NOMO-1 treated with DMSO at 0.1 percent for 48 hours (cell line): ENCODE data around the gene PINLYP.
A peak's percentile ranks its signal among the peaks of the same experiment; 100 is the strongest.
"Not testable (repeated sequence)": the region's sequence is repeated elsewhere in the genome, so short reads cannot be mapped to it uniquely, and the experiment has no call there.

Source experiments
- DNase-seq: peaks from one replicate; lab custom pipeline; 2025; ENCODE audit not compliant: unreplicated experiment; lab: John Stamatoyannopoulos, UW

PINLYP gene

DNA sequence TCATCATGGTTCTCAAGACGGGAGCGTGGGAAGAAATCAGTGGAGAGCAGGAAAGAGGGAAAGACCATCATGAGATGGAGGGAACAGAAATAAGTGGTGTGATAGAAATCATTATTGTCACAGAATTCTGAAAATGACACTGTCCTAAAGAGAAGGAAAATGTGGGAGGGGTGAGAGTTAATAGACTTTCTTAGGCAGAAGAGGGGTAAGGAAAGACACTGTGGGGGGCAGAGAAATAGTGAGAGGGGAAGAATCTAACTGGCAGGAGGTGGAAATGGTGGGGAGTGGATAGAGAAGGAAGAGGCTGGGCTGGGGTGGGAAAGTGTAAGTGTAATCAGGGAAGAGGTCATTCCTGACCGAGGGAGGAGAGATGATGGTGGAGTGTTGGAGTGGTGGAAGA lies 3.2 kb downstream of the PINLYP start:
- DNase-seq: no peak

DNA sequence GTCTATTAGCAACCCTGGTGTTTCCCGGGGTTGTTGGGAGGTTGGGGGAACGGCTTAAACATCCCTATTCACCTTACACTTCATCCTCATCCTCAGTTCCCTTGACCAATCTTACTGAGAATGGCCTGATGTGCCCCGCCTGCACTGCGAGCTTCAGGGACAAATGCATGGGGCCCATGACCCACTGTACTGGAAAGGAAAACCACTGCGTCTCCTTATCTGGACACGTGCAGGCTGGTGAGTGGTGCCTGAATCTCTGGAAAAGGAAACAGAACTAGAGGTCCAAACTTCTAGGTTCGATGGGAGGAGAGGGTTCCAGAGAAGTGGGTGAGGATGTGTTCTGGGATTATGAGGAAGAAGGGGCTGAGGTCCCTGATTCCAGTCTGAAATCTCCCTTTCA lies 5.9 kb downstream of the PINLYP start:
- no peak for DNase-seq

DNA sequence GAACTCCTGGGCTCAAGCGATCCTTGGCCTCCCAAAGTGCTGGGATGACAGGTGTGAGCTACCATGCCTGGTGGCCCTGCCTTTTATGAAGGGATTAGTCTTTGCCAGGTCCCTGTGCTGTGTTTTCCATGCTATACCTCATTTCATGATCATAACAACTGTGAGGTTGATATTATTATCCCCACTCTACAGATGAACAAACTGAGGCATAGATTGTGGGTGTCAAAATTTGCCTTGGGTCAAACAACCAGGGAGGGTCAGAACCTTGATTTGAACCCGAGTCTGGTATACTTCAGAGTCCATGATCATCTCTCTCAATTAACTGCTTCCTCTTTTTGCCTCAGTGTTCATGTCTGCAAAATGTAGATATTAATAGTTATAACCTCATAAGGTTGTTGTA lies 6.9 kb downstream of the PINLYP start:
- no peak for DNase-seq

DNA sequence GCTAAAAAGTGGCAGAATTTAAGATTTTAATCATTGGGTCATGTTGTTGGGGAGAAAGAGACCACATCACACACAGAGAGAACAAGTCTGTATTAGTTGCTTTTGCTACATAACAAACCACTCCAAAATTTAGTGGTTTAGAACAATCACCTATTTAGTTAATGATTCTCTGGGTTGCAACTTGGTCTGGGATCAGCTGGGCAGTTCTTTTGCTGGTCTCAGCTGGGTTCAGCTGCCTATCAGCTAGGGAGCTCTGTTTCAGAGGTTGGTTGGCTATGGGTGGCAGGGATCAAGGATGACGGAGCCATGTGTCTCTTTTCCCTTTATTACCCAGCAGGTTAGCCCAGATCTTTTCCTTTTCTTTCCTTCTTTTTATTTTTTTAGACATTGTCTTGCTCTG lies 8.9 kb downstream of the PINLYP start:
- DNase-seq: no peak

DNA sequence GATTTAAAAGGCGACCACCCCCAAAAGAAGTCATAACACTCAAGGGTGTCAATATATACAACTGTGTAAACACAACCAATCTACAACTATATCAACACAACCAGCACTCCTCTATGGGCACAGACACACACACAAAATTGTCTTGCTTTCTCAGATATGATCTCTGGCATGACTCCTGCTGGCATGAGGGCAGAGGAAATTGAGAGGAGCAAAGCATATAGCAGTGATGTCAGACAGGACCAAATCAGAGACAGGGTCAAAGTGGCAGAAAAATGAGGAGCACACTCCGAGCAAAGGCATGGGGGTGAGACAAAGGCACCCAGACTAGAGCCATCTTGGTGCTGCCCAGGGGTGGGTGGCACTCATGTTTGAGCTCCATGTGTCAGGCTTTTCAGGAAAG lies 10.7 kb downstream of the PINLYP start:
- DNase-seq: no peak

DNA sequence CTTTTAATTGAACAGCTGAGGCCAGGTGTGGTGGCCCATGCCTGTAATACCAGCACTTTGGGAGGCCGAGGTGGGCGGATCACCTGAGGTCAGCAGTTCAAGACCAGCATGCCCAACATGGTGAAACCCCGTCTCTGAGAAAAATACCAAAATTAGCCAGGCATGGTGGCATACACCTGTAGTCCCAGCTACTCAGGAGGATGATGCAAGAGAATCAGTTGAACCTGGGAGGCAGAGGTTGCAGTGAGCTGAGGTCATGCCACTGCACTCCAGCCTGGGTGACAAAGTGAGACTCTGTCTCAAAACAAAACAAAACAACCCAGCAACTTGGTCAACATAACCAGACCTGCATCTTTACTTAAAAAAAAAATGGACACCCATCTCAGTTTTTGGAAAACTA lies 11.4 kb downstream of the PINLYP start:
- not testable (repeated sequence) for DNase-seq

DNA sequence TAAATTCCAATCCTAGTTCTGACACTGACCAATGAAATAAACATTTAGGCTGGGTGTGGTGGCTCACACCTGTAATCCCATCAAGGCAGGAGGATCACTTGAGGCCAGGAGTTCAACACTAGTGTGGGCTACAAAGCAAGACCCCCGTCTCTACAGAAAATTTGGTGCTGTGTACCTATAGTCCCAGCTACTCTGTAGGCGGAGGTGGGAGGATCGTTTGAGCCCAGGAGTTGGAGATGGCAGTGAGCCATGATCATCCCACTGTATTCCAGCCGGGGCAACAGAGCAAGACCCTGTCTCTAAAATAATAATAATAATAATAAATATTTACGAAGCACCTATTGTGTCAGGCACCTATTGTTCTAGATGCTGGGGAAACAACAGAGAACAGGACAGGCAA lies 13.7 kb downstream of the PINLYP start:
- DNase-seq: no peak

DNA sequence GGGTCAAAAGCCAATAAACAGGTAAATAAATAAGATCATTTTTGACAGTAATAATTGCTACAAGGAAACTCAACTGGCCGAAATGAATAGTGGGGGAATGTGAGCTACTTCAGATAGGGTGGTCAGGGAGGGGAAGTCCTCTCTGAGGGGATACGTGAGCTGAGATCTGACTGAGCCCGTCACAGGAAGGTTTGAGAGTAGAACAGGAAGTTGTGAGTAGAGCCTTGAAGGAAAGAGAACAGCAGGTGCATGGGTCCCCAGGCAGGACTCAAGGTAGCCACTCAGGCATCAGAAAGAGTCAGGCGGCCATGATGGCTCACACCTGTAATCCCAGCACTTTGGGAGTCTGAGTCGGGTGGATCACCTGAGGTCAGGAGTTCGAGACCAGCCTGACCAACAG lies 14.1 kb downstream of the PINLYP start:
- no peak for DNase-seq

DNA sequence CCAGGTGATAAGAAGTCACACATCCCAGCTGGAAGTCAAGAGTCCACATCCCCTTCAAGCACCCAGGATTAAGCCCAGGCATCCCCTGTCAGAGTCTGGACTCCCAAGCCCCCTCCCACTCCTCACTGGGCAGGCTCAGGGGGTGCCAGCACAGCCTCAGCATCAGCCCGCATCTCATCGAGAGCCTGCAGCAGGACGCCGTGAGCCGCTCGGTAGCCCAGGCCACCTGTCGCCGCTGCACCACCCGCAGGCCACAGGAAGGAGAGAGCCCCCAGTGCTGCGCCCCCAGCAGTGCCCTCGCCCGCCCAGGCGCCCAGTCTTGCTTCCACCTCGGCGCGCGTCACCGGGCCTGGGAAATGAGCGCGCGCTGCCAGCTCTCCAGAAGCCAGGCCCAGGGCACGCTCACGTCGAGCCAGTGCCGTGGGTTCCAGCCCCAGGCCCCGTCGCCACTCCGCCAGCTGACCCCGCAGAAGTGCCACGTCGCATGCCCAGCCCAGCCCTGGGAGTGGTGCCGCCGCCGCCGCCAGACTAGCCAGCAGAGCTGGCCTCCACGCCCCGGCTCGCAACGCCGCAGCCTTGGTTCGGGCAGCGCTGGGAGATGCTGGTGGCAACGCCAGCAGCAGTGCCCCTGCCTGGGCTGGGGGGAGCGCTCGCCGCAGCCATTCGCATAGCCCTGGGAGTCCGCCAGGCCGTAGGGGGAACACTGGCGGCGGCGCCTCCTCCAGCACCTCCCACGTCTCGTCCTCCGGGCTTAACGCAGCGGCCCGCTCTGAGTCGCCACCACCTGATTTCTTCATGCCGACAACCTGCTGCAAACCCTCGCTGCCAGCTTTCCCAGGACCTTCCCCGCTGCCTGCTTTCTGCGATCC lies 16.5 kb downstream of the PINLYP start:
- DNase-seq: no peak

DNA sequence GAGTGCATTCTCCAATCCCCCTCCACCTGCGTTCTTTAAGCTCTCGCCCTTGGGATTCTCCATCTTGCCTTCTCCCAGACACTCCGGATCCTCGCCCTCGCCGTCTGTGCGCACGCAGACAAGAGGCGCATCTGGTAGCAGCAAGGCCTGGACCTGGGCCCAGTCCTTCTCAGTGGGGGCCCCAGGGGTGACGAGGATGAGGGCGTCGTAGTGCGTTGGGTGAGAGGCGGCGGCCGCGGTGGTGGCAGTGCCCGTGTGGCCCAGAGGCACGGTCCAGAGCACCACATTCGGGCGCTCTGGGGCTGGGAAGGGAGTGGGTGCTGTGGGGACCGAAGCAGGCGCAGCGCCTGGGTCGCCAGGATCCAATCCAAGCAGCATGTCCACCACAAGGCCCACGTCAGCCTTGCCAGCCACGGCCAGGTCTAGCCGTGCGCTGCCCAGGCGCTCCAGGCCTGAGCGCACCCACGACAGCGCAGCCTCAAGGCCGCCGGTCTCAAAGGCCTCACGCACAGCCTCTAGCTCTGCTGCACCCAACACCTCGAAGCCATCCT lies 17.3 kb downstream of the PINLYP start:
- DNase-seq: no peak

DNA sequence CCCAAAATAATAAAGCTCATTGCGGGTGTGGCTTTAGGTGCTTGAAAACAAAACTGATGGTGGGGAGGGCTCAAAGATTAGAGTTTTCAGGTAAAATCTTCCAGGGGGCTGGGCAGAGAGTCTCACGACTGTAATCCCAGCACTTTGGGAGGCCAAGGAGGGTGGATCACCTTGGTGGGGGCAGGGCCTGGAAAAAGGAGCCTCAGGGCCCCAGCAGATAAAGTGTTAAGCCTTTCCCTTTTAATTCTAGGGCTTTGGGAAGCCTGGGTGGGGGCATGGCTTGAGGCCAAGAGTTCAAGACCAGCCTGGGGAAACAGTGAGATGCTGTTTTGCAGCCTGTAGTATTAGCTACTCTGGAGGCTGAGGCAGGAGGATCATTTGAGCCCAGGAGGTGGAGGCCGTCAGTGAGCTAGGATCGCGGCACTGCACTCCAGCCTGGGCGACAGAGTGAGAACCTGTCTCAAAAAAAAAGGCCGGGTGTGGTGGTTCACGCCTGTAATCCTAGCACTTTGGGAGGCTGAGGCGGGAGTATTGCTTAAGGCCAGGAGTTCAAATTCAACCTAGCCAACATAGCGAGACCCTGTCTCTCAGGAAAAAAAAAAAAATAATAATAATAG lies 18.6 kb downstream of the PINLYP start:
- DNase-seq: no peak

DNA sequence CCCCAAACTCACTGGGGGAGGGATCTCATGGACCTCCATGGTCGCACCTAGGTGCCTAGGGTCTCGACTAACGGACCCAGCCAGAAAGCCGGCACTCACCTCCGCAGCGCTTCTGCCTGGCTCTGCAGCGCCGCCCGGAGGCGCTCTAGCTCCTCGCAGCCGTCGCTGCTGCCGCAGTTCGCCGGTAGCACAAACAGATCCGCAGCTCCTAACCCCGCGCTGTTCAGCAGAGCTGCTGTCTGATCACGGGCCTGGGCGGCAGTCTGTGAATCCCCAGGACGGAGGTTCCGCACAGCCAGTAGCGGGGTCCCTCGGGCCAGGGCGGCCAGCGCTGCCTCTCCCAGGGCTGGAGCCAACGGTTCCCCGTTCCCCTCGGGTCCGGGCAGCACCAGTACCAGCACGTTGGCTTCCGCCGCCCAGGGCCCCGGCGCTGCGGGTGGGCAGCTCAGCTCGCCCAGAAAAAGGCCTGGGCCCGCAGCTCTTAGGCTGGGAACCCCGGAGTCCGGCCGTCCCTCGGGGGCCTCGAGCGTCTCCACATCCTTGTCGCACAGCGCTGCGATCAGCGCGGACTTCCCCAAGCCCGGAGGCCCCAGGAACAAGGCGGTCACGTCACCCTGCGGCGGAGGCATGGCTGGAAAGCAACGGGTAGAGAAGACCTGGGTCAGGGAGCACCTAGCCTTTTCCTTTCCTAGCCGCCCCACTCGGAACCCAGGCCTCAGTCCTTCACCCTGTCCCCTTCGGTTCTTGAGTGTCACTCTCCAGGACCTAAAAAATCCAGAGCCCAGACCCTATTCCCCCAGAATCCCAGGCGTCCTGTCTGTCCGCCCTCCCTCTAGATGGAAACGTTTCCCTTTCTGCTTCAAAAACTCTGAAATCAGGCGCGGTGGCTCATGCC lies 19.4 kb downstream of the PINLYP start:
- DNase-seq: peak; percentile 68

DNA sequence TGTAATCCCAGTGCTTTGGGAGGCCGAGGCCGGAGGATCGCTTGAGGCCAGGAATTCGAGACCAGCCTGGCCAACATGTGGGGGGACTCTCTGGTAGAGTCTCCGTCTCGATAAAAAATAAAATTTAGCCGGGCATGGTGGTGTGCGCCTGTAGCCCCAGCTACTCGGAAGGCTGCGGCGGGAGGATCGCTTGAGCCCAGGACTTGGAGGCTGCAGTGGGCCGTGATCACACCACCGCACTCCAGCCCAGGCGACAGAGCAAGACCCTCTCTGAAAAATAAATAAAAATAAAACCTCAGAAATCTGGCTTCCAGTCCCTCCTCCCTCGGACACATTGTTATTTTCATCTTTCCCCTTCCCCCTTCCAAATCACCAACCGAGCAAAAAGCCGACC lies 20.0 kb downstream of the PINLYP start:
- DNase-seq: peak; percentile 46

DNA sequence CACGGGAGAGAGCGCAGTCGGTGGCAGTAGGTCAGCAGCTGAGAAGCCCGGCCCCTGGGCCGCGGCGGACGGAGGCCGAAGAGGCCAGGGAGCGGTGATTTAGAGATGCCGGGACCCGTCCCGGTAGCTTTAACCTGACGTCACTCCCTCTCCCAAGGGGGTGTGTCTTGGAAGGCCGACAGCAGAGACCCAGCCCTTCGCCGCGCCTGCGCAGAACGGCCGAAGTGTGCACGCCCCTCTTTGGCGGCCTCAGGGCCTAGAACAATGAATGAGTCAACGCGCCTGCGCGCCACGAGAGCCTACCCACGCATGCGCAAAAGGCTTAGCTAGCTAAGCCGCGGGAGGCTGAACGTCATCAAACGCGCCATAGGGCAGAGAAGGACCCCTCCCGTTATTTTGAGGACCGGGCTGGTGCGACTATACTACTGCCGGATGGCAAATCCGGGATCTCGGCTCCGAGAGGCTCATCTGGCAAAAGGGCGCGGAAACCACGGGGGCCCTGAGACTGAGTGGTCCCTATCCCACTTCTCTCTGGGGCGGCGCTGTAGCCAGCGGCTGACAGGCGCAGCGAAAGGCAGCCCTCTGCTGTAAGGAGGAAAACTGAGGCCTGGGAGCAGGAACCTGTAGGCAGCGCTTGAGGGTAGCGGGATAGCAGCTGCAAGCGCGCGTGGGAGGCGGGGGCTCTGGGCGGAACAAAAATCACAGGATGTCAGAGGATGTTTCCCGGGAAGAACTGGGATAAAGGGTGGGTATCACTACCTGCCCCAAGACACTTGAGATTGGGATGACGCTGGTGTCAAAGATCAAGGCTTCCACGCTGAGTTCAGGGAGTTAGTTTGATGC lies 20.6 kb downstream of the PINLYP start, which contains the start of the genes IRGQ and ZNF576:
IRGQ (minus strand) TSS at position 136 of the 843 bp plus-strand sequence. CDS start 796 bp downstream, outside the sequence.
ZNF576 (plus strand) TSS at position 597 of the 843 bp plus-strand sequence. CDS start 514 bp downstream, outside the sequence.
- DNase-seq: peak; percentile 98

DNA sequence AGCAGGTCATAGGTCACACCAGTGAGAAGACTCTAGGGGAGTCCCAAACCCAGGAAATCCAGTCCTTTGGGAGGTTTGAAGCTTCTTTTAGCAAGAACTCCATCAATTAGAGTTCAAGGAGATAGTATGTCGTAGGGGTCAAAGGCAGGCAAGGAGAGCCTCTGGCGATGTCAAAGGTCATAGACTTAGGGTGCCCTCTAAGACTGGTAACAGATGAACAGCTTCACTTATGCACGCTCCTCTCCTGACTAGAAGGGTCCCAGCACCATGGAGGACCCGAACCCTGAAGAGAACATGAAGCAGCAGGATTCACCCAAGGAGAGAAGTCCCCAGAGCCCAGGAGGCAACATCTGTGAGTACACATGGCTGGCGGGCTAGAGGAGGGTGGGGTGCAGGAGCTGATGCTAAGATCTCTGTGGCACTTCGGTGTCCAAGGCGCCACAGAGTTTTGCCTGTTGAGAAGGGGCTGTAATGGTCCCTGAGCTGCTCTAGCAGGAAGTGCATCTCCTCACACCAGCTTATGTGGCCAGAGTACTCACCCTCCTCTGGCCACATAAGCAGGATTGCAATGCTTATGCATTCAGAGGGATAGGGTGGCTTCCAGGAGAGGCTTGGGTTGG lies 21.4 kb downstream of the PINLYP start:
- no peak for DNase-seq

DNA sequence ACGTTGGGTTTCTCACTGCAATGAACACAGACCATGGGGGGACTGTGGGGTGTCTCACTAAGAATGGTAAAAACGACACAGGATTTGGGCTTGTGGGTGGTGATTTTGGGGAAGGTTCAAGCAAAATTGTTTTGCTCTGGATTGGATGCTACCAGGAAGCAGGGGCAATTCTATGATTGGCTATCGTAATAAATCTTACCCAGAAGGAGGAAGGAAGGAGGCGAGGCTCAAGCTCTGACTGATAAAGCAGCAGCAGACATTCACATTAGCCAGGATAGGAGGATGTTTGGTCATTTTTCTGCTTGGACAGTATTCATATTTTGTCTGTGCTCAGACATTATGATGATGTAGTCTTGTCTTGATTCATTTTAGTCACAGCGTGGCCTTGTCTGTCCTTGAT lies 22.3 kb downstream of the PINLYP start:
- peak; percentile 30 for DNase-seq

DNA sequence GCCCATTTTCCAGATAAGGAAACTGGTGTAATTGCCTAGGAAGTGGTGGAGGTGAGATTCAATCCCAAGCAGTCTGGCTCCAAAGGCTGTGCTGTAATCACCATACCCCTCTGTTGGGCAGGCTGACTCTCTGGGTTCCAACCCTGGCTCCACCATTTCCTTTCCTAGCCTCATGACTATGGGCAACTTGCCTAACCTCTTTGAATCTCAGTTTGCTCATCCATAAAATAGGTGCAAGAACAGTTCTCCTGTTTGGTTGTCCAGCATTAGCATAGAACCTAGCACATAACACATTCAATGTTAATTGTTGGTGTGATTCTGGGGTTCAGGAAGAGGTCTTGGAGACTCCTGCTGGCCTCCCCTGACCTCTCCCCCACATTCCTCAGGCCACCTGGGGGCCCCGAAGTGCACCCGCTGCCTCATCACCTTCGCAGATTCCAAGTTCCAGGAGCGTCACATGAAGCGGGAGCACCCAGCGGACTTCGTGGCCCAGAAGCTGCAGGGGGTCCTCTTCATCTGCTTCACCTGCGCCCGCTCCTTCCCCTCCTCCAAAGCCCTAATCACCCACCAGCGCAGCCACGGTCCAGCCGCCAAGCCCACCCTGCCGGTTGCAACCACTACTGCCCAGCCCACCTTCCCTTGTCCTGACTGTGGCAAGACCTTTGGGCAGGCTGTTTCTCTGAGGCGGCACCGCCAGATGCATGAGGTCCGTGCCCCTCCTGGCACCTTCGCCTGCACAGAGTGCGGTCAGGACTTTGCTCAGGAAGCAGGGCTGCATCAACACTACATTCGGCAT lies 23.0 kb downstream of the PINLYP start:
- DNase-seq: no peak

DNA sequence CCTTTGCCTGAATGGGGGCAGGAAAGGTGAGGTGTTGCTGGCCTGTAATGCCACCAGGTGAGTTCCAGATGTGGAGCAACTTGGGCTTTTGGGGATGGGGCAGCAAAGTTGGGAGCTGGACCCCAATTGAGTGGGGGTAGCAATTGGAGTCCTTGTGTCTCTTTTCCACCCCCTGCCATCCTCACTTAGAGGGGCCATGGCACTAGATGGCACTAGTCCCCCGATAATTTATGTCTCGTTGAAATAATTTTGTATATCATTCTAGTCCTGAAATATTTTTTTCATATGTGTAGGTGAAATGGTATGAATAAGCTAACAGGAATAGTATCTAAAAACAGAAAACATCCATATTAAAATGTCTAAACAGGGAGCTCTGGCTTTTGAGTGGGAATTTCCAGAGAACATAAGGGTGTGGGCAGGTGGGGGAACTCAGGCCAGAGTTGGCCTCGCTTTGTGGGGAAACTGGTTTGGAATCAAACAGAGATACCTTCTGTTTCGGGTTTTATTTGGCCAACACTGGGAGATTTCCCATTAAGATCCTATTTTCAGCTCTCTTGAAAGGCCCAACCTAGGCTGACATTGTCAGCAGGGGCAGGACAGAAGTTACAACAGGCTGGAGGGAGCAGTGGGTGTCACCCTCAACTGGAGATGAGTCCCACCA lies 24.2 kb downstream of the PINLYP start:
- DNase-seq: no peak
